GM19240 (cell line): ENCODE measurements around the gene CDH22.

Source experiments
- DNase-seq: peaks from one replicate; pipeline ENCODE4 v3.0.0; 2011; ENCODE audit warnings: low spot score; ENCODE audit not compliant: insufficient read length

CDH22 gene

GRCh38 chr20:46343348-46343974 lies 35.2 kb upstream of the CDH22 start:
- DNase-seq, result no peak

GRCh38 chr20:46342451-46343347 lies 34.4 kb upstream of the CDH22 start:
- DNase-seq, result no peak

- no peak for DNase-seq
Measured at GRCh38 chr20:46342010-46342378, 33.7 kb upstream of the CDH22 start.

- no peak for DNase-seq
Measured at GRCh38 chr20:46341074-46342009, 33.0 kb upstream of the CDH22 start.

GRCh38 chr20:46339037-46339436 lies 30.7 kb upstream of the CDH22 start:
- no peak for DNase-seq

GRCh38 chr20:46336735-46337134 lies 28.4 kb upstream of the CDH22 start:
- DNase-seq, result no peak

GRCh38 chr20:46334303-46334904 lies 26.1 kb upstream of the CDH22 start:
- no peak for DNase-seq

- DNase-seq, result no peak
Measured at GRCh38 chr20:46333161-46333991, 25.1 kb upstream of the CDH22 start.

- no peak for DNase-seq
Measured at GRCh38 chr20:46332373-46333160, 24.3 kb upstream of the CDH22 start.

- DNase-seq, result no peak
Measured at GRCh38 chr20:46331611-46332361, 23.5 kb upstream of the CDH22 start.

GRCh38 chr20:46330831-46331371 lies 22.6 kb upstream of the CDH22 start:
- DNase-seq, result no peak

- no peak for DNase-seq
Measured at GRCh38 chr20:46330072-46330763, 21.9 kb upstream of the CDH22 start.

GRCh38 chr20:46328200-46328882 lies 20.0 kb upstream of the CDH22 start:
- no peak for DNase-seq

- DNase-seq, result no peak
Measured at GRCh38 chr20:46327557-46327956, 19.3 kb upstream of the CDH22 start.

GRCh38 chr20:46325789-46326188 lies 17.5 kb upstream of the CDH22 start:
- no peak for DNase-seq

GRCh38 chr20:46324960-46325703 lies 16.8 kb upstream of the CDH22 start:
- no peak for DNase-seq

GRCh38 chr20:46324379-46324778 lies 16.1 kb upstream of the CDH22 start:
- no peak for DNase-seq
